Subcutaneous adipose tissue (tissue), 4 donors: ENCODE data around the gene RGS6. TPM values are rescaled to one million over a fixed set of nuclear protein-coding genes. Genes with fewer than 3 reads are reported as not detected.

Experiments used
- total RNA-seq, 4 donors: library from RNA; depleted of rRNA; stranded (reverse); fragments of >200 nt; gene quantifications; one replicate each; pipeline ENCODE4 v1.1.0, GENCODE V29; 2016
- TF ChIP-seq, protein P1 (sequence below): fragments of 450-650 bp; IDR thresholded peaks from one replicate; pipeline ENCODE4 v1.5.1; 2016; ENCODE audit warnings: low read depth, mild to moderate bottlenecking, control low read depth, antibody characterized with exemption, moderate library complexity

RGS6 gene
- total RNA-seq, 4 donors from 2014 or later = 4.4 to 32.0 (median 11.4) TPM

- TF ChIP-seq, protein P1, sequence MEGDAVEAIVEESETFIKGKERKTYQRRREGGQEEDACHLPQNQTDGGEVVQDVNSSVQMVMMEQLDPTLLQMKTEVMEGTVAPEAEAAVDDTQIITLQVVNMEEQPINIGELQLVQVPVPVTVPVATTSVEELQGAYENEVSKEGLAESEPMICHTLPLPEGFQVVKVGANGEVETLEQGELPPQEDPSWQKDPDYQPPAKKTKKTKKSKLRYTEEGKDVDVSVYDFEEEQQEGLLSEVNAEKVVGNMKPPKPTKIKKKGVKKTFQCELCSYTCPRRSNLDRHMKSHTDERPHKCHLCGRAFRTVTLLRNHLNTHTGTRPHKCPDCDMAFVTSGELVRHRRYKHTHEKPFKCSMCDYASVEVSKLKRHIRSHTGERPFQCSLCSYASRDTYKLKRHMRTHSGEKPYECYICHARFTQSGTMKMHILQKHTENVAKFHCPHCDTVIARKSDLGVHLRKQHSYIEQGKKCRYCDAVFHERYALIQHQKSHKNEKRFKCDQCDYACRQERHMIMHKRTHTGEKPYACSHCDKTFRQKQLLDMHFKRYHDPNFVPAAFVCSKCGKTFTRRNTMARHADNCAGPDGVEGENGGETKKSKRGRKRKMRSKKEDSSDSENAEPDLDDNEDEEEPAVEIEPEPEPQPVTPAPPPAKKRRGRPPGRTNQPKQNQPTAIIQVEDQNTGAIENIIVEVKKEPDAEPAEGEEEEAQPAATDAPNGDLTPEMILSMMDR = no peak
These were observed 519.1 kb downstream of the RGS6 start for GRCh38 chr14:72451054-72451972.

DNA sequence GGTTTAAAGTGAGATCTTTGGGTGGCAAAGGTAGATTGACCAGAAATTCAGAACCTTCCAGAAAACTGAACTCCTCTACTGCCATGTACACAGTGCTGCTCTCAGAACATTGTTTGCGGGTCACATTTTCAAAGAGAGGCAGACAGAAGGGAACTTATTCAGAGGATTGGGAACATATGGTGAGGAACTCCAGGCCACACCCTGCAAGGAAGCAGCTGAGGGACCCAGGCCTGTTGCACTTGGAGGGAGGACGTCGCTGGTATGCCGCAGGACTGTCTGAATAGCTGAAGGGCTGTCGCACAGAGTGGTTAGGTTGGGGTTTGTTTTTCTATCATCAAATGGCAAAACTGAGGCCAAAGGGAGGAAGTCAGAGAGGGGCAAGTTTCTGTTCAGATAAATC is 520.5 kb downstream of the RGS6 start:
- TF ChIP-seq, protein P1 = no peak

DNA sequence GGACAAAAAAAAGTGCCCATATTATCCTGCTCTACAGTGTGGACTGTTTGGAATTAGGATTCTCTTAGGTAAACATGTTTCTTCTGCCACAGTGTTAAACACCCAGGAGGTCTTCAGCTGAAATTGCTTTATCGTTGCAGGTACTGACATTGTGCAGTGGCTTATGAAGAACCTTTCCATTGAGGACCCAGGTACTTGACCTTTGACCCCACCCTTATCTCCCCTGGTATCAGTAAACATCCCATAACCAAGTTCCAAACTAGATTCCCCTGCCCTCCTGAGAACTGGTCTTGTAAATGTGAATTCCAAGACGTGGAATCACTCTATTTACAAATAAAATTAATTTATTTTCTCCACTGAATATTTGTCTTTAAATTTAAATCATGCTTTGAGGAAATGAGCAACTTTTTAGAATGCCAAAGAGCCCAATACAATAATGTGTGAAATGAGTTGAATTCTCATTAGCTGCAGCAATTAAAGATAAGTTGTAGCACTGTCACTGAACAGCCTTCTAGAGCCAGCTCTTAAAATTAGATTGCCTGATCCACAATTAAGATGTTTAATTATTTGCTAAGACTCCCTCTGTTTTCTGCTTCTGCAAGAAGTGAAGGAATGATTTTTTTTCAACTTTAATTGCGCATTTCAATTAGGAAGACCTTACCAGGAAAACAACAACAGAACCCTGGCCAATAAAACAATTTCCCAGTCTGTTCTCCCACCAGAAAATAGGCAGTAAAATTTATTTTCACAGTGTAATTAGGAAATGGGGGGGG is 522.3 kb downstream of the RGS6 start:
- TF ChIP-seq, protein P1 = no peak

GRCh38 chr14:72457641-72458040 is 525.4 kb downstream of the RGS6 start:
- TF ChIP-seq, protein P1 = no peak

GRCh38 chr14:72462056-72462455 is 529.8 kb downstream of the RGS6 start:
- TF ChIP-seq, protein P1 = no peak

- TF ChIP-seq, protein P1 = no peak
These were observed 531.1 kb downstream of the RGS6 start for GRCh38 chr14:72463291-72463866.

GRCh38 chr14:72464226-72464625 is 532.0 kb downstream of the RGS6 start:
- TF ChIP-seq, protein P1 = no peak
